NCI-H2171 (cell line): ENCODE data around the gene MAD1L1.
"Not testable (repeated sequence)": the region's sequence is repeated elsewhere in the genome, so short reads cannot be mapped to it uniquely, and the experiment has no call there.

Experiments used
- DNase-seq: peaks from one replicate; lab custom pipeline; 2025; lab: John Stamatoyannopoulos, UW

MAD1L1 gene

GRCh38 chr7:1850111-1850975, 382.4 kb downstream of the MAD1L1 start:
- no peak for DNase-seq

GRCh38 chr7:1849351-1850041, 383.2 kb downstream of the MAD1L1 start:
- no peak for DNase-seq

DNA sequence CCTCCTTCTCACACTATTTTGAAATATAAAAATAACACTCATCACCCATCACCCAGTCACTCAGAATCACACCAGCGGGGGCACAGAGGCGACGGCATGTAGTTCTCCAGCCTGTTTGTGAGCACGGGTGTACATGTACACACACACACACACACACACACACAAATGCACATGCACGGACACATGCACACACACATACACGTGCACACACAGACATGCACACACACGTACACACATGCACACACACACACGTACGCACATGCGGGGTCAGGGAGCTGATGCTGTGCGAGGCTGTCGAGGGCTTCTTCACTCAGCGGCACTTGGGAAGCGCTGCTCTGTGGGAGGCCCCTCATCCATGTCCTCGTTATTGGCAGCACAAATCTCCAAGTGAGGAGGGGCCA, 383.8 kb downstream of the MAD1L1 start:
- DNase-seq = no peak

- no peak for DNase-seq
Observed at GRCh38 chr7:1848013-1848640, 384.6 kb downstream of the MAD1L1 start.

DNA sequence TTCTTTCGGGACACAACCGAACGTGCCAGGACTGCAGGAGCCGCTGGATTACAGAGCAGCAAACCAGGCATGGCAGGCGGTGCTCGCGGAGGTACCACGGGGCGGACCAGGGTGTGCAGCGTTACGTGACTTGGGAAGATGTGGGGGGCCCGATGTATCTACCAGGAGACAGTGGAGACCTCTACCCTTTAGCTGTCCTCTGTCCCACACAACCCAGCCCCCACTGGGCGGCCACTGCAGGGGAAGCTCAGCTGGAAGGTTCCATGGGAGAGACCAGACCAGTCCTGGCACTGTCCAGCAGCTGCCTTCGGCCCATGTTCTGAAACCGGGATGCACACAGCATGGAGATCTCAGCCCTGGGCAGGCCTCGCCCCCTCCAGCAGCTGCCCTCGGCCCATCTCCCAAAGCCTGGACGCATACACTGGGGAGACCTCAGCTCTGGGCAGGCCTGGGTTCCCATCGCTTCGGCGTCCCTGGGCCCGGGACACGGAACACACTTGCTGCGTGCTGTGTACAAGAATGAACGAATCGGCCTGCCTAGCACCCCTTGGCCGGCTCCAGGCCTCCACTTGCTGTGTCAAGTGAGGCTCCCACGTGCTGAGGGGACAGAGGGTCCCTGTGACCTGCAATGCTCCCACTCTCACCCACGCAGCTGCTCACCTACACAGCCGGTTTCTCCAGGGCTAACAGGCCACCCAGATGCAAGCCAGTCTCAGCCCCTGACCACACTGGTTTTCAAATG, 385.3 kb downstream of the MAD1L1 start:
- DNase-seq = no peak

DNA sequence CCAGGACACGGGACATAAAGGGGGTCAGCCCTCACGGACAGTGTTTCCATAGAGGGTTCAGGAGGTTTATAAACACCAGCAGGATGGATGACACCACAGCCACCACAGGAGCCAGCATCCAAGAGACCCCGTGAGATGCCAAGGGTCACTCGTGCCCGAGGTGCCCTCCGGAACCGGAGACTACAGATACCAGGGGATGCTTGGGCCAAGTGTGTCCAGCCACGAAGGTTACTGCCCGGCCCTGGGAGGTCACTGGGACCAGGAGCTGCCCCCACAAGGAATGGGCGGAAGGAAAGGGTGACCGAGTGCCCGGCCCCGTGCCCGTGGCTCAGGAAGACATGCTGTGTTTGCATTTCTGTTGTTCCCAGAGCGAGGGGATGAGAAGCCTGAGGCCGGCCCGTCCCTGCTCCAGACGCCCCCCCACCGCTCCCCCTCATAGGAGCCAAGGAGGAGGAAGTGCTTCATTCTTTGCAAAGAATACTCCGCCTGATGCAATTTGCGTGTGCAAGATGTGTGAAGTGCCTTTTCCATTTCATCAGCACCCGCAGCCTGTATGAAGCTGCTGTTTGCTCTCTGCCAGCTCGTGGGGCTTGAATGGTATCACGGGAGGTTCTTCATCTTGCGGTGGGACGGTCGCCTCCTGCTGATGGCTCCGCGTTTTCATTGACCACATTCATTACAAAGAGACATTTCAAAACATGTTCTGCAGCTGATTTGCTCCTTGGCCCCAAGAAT, 386.2 kb downstream of the MAD1L1 start:
- DNase-seq = no peak

GRCh38 chr7:1845536-1846311, 387.0 kb downstream of the MAD1L1 start:
- DNase-seq = no peak

GRCh38 chr7:1844951-1845390, 387.8 kb downstream of the MAD1L1 start:
- DNase-seq = no peak

DNA sequence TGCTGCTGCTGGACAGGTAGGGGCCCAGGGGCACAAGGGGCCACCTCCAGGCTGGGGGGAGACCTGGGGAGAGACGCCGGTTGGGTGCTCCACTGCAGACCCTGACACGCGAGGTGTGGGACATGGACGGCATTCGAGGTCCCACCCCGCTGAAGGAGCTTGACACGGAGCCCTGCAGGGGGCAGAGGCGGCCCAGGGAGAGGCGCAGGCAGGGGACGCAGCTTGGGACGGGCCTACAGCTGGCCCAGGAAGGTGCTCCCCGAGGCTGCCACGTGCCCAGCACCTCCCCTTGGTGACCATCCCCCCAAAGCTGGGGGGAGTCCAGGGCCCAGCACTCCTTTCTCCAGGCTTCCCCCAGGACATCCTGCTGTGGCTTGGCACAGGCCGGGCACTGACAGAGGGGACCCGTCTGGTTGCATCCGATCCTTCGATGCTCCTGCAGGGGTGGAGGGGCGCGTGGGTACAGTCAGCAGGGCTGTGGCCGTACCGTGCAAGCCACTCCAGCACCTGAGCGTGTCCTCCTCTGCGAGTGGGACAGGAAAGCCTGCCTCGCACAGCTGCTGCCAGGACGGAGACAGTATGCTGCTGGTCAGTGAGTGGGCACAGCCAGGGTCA, 388.3 kb downstream of the MAD1L1 start:
- no peak for DNase-seq

DNA sequence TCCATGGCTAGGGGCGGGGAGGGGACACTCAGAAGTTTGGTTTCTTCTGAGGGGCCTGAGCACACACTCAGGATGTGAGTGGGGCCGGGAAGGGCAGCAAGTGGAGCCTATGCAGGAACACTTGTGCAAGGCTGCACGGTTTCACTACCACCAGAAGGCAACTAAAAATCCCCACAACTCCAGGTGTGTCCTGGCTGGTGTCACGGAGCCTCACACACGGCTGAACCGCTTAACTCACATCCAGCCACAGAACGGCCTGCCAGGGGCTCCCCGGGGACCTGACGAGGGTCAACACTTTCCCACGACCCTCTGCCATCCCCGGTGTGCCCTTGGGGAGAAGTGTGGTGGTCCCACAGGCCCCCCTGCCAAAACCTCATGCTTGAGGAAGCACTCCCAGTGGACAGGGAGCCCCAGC, 388.8 kb downstream of the MAD1L1 start:
- DNase-seq = no peak

- no peak for DNase-seq
Observed at GRCh38 chr7:1843271-1843861, 389.4 kb downstream of the MAD1L1 start.

DNA sequence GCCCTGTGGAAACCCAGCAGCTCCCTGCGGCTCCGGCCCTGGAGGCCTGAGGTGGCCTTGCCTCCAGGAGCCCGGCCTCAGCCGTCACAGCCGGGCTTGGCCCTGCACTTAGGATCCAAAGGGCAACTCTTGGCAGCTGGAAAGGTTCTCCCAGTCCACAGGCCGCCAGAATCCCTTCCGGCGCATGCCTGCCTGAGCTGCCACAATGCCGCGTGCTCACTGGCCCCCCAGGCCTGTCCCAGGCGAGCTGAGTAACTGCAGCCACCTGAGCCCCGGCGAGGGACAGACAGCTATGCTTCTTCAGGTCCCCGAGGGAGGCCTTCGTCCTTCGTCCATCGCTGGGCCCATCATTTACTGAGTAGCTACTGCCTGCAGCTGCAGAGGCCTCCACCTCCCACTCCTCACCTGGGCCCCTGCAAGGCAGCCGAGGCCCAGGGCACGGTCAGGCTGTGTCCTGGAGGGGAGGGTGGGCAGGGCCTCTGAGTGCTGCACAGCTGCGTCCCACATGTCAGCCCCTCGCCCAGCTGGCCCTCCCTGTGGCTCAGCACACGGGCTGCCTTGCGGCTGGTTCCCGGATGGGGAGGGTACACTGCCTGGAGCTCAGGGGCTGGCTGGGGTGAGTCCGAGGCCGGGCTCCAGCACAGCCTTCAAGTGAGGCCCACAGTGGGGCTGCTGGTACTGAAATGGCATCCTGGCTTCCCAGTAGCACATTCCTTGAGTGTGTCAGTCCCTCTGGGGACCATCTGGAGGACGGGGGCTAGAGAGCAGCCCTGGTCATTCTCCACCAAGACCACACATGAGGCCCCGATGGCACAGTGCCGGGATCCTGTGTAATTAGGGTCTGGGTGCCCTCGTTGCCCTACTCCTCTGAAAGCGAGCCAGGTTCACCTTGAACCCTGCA, 390.2 kb downstream of the MAD1L1 start:
- no peak for DNase-seq

GRCh38 chr7:1841286-1842021, 391.3 kb downstream of the MAD1L1 start:
- DNase-seq = not testable (repeated sequence)

DNA sequence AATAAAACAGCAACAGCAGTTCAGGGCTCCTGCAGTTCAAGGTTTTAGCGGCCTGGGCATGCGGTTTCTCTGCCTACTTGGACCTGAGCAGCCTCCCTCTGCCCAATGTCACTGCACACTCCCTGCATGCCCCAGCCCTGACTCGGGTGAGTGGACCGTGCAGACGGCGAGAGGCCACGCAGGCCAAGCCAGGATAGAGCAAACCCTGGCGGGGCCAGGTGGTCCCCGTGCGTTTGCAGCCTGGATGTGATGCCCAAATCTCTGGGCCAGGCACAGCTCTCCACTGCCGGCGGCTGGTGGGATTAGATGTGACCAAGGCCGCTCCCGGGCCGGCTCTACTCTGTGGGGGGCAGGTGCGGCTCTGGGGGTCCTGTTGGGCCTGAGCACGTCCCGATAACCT, 392.0 kb downstream of the MAD1L1 start:
- not testable (repeated sequence) for DNase-seq

DNA sequence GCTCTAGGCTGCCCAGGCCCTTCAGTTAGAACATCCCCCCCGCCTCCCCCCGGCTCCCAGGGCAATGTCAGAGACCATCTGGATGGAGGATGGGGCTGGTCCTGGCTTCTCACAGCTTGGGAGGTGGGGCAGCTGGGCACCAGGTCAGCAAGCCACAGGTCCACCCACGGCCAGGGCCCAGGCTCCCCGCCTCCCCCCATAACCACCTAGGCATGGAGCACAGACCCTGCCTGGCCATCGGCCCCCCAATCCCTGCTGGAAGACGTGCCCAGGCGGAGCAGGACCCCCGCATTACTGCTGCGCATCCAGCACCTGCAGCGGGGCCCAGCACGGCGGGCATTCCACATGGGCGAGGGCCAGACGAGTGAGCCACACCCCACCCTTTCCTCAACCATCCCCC, 393.0 kb downstream of the MAD1L1 start:
- DNase-seq = no peak

GRCh38 chr7:1838911-1839531, 393.7 kb downstream of the MAD1L1 start:
- DNase-seq = not testable (repeated sequence)

DNA sequence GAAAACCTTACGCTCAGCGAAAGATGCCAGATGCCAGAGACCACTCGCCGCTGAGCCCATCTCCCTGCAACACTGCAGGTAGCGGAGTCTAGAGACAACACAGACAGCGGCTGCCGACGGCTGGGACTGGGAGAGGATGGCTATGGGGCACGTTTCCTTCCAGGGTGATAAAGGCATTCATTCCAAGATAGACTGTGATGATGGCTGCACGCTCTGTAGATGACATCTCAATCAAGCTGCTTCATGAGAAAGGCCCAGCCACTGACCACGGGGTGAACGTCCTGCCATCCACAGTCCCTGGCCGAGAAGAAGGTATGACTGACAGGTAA, 394.2 kb downstream of the MAD1L1 start:
- DNase-seq = not testable (repeated sequence)
